ENCODE results near the gene ST6GALNAC6. TPM values are rescaled to one million over a fixed set of nuclear protein-coding genes. Genes with fewer than 3 reads are reported as not detected.

ST6GALNAC6 gene
- total RNA-seq, 2 experiments from 2014 or later = 93.1 to 97.5 TPM

- DNase-seq = no peak
- Histone ChIP-seq H3K4me1 (ENCODE audit: insufficient read depth, low read length) (peaks cover 48% of the 10 kb centered on the region), H3K4me3 (ENCODE audit: low read length) (no peak overlapping the region), H3K9me3 (ENCODE audit: control insufficient read depth in 1 of 2, insufficient read depth in 1 of 2, low read length in 2 of 2) (no peaks in the 10 kb centered on the region), H3K27ac (ENCODE audit: low read depth in 1 of 2, low read length in 2 of 2) (no peak overlapping the region), H3K36me3 (ENCODE audit: insufficient read depth, low read length) (no peaks in the 10 kb centered on the region), H3K27me3 (ENCODE audit: control insufficient read depth in 1 of 2, insufficient read depth in 2 of 2, low read length in 2 of 2) (peaks cover 0 to 11% of the 10 kb centered on the region in 2 experiments)
- ChIA-PET CTCF (interaction anchor here (1.3 kb wide), 2 partner anchors 17 to 188 kb away, joined by 4 to 6 read pairs; partner anchors contain the start of gene TOR2A), POLR2A (interaction anchor here (1.6 kb wide), 1 partner anchor 14 kb away, joined by 6 read pairs; the partner anchor contains the start of gene DPM2)
- no peak for TF ChIP-seq CTCF (IDR thresholded peaks at IDR 0.05)
- Mint-ChIP-seq H3K9me3 (no peaks in the 10 kb centered on the region), H3K36me3 (ENCODE audit: low read depth) (no peaks in the 10 kb centered on the region), H3K4me3 (no peak overlapping the region), H3K27me3 (peaks cover 4% of the 10 kb centered on the region), H3K27ac (no peak overlapping the region), H3K4me1 (ENCODE audit: low read depth) (peaks cover 26% of the 10 kb centered on the region)
- intact Hi-C loops (cut with DNase I, micrococcal nuclease) = no loop called here
- ATAC-seq (ENCODE audit: poor library complexity) = no peak
Measured at GRCh38 chr9:127923046-127923445, 23.6 kb upstream of the ST6GALNAC6 start.

DNA sequence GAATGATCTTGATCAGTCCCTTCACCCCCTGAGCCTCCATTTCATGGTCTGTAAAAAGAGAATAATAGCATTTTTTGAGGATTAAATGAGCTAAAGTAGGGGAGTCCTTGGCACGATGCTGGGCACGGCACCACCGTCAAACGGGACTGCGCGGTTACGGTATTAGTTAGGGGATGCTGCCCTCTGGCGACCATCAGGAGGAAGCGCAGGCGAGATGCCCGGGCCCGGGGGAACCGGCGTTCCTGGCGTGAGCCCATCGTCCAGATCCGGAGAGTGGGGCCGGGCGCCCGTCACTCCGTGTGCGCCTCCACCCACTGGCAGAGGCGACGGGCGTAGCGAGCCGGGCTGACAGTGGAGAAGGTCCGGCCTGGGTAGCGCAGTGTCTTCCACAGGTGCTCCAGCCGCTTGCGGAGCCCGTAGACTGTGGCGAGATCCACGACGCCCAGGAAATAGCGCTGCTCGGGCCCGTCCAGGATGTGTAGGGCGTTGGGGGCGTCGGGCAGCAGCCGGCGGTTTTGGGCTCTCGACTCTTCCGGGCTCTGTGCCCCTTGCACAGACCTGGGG lies 22.2 kb upstream of the ST6GALNAC6 start:
- Mint-ChIP-seq H3K4me1 (ENCODE audit: low read depth) (peaks cover 36% of the 10 kb centered on the region), H3K36me3 (ENCODE audit: low read depth) (no peaks in the 10 kb centered on the region), H3K27ac (no peak overlapping the region), H3K27me3 (peaks cover 4% of the 10 kb centered on the region), H3K9me3 (no peaks in the 10 kb centered on the region), H3K4me3 (peak overlapping the region; percentile 51)
- intact Hi-C loops (cut with DNase I, micrococcal nuclease) = loop anchor here (1.0 to 2.0 kb wide), 6 partner anchors 51 to 707 kb away; partner anchors contain the start of gene TOR2A (in 1 of the 2)
- ATAC-seq (ENCODE audit: poor library complexity) (peak; percentile 39), DNase-seq (peak; percentile 62 to 89 (median 74))
- Histone ChIP-seq H3K36me3 (ENCODE audit: insufficient read depth, low read length) (no peaks in the 10 kb centered on the region), H3K9me3 (ENCODE audit: control insufficient read depth in 1 of 2, insufficient read depth in 1 of 2, low read length in 2 of 2) (no peaks in the 10 kb centered on the region), H3K4me3 (ENCODE audit: low read length) (peak overlapping the region; percentile 45), H3K27ac (ENCODE audit: low read depth in 1 of 2, low read length in 2 of 2) (no peak overlapping the region), H3K4me1 (ENCODE audit: insufficient read depth, low read length) (peaks cover 48% of the 10 kb centered on the region), H3K27me3 (ENCODE audit: control insufficient read depth in 1 of 2, insufficient read depth in 2 of 2, low read length in 2 of 2) (peaks cover 0 to 4% of the 10 kb centered on the region in 2 experiments)
- POLR2A ChIA-PET = interaction anchor here (0.7 to 2.0 kb wide), 11 partner anchors 15 to 707 kb away, joined by 3 to 11 read pairs (median 3); partner anchors contain the start of genes CDK9, DPM2 and TOR2A
- peak; percentile 96 for TF ChIP-seq CTCF (IDR thresholded peaks at IDR 0.05)
- CTCF ChIA-PET = interaction anchor here (0.6 to 1.8 kb wide), 15 partner anchors 9 to 707 kb away, joined by 3 to 11 read pairs (median 4); partner anchors contain the start of genes CDK9, SH2D3C and TOR2A

DNA sequence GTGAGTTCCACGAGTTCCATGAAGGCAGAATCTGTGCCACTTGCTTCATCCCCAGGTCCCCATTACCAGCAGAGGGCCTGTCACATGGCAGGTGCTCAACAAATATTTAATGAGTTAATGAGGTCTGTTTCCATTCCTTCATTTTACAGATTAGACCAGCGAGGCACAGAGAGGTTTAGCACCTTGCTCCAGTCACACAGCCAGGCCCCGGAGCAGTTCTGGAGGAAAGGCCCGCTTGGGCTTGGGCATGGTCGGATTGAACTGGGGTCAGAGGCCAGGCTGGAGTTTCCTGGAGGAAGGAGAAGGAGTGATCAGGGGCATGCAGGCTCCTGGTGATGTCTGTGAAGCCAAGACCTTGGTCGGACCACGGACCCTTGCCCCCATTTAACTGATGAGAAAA lies 21.4 kb upstream of the ST6GALNAC6 start:
- Histone ChIP-seq H3K4me1 (ENCODE audit: insufficient read depth, low read length) (peaks cover 52% of the 10 kb centered on the region), H3K4me3 (ENCODE audit: low read length) (no peak overlapping the region), H3K36me3 (ENCODE audit: insufficient read depth, low read length) (no peaks in the 10 kb centered on the region), H3K9me3 (ENCODE audit: control insufficient read depth in 1 of 2, insufficient read depth in 1 of 2, low read length in 2 of 2) (no peaks in the 10 kb centered on the region), H3K27me3 (ENCODE audit: control insufficient read depth in 1 of 2, insufficient read depth in 2 of 2, low read length in 2 of 2) (peaks cover 0 to 3% of the 10 kb centered on the region in 2 experiments), H3K27ac (ENCODE audit: low read depth in 1 of 2, low read length in 2 of 2) (no peak overlapping the region)
- H3K9me3 Mint-ChIP-seq = no peaks in the 10 kb centered on the region
- H3K4me3 Mint-ChIP-seq = no peak overlapping the region
- no peak overlapping the region for H3K27ac Mint-ChIP-seq
- ATAC-seq (ENCODE audit: poor library complexity) (no peak), DNase-seq (no peak)
- intact Hi-C loops (cut with DNase I, micrococcal nuclease) = loop anchor here (1.0 to 2.0 kb wide), 6 partner anchors 50 to 706 kb away; partner anchors contain the start of gene TOR2A (in 1 of the 2)
- H3K27me3 Mint-ChIP-seq = peaks cover 4% of the 10 kb centered on the region
- peaks cover 2% of the 10 kb centered on the region for H3K36me3 Mint-ChIP-seq (ENCODE audit: low read depth)
- peaks cover 42% of the 10 kb centered on the region for H3K4me1 Mint-ChIP-seq (ENCODE audit: low read depth)
- no peak for TF ChIP-seq CTCF (IDR thresholded peaks at IDR 0.05)
- CTCF ChIA-PET = interaction anchor here (0.6 to 1.8 kb wide), 15 partner anchors 8 to 706 kb away, joined by 3 to 11 read pairs (median 3); partner anchors contain the start of genes CDK9, SH2D3C and TOR2A
- POLR2A ChIA-PET = interaction anchor here (0.7 to 2.0 kb wide), 9 partner anchors 14 to 706 kb away, joined by 3 to 11 read pairs (median 4); partner anchors contain the start of genes CDK9 and TOR2A

All from CD4-positive, alpha-beta T cell (primary cell).